Suprapubic skin (tissue), 4 donors: ENCODE data around the gene GRK5. TPM values are rescaled to one million over a fixed set of nuclear protein-coding genes. Genes with fewer than 3 reads are reported as not detected.

ENCODE experiments used
- DNase-seq, 2 donors: peaks; one replicate each; pipeline ENCODE4 v3.0.0-alpha.2; 2019; ENCODE audit warnings: low spot score in 2 of 2
- H3K27ac ChIP-seq: fragments of 200-600 bp; sonication (generic); one replicate; pipeline ENCODE4 v1.5.1; 2019
- H3K27me3 ChIP-seq: fragments of 200-600 bp; sonication (generic); one replicate; pipeline ENCODE4 v1.5.1; 2019
- H3K36me3 ChIP-seq: fragments of 200-600 bp; sonication (generic); one replicate; pipeline ENCODE4 v1.5.1; 2019
- H3K4me1 ChIP-seq: fragments of 200-600 bp; sonication (generic); one replicate; pipeline ENCODE4 v1.5.1; 2019
- H3K4me3 ChIP-seq: fragments of 200-600 bp; sonication (generic); one replicate; pipeline ENCODE4 v1.5.1; 2019; ENCODE audit warnings: mild to moderate bottlenecking
- H3K9me3 ChIP-seq: fragments of 200-600 bp; sonication (generic); one replicate; pipeline ENCODE4 v1.5.1; 2019
- EP300 ChIP-seq: sonication (generic); formaldehyde crosslinking; IDR thresholded peaks from one replicate; pipeline ENCODE4 v1.6.1; 2017; ENCODE audit warnings: antibody characterized with exemption
- POLR2A ChIP-seq, 2 donors: fragments of 450-650 bp; IDR thresholded peaks; one replicate each; pipeline ENCODE4 v1.6.1; 2017; ENCODE audit warnings: antibody characterized with exemption in 2 of 2, mild to moderate bottlenecking in 2 of 2, moderate library complexity in 2 of 2
- POLR2AphosphoS5 ChIP-seq, 3 donors: sonication (generic); formaldehyde crosslinking; IDR thresholded peaks; one replicate each; pipeline ENCODE4 v1.6.1; 2017; ENCODE audit warnings: antibody characterized with exemption in 3 of 3
- WGBS: methylation state at CpG from one replicate; pipeline ENCODE4 v1.1.5; 2018; 5-methylcytosine and 5-hydroxymethylcytosine counted together
- total RNA-seq, 4 donors: library from RNA; depleted of rRNA; stranded (reverse); fragments of >200 nt; gene quantifications; one replicate each; pipeline ENCODE4 v1.1.0, GENCODE V29; 2016
- TF ChIP-seq, protein P1 (sequence below), 2 donors: fragments of 200-600 bp in 1 of 2; fragments of 450-650 bp in 1 of 2; sonication (generic) in 1 of 2; IDR thresholded peaks; one replicate each; pipeline ENCODE4 v1.5.1; 2016 to 2019; ENCODE audit warnings: antibody characterized with exemption in 2 of 2, mild to moderate bottlenecking in 1 of 2, moderate library complexity in 1 of 2

GRK5 gene
- total RNA-seq, 4 donors from 2014 or later: 4.8 to 9.0 (median 6.7) TPM

DNA sequence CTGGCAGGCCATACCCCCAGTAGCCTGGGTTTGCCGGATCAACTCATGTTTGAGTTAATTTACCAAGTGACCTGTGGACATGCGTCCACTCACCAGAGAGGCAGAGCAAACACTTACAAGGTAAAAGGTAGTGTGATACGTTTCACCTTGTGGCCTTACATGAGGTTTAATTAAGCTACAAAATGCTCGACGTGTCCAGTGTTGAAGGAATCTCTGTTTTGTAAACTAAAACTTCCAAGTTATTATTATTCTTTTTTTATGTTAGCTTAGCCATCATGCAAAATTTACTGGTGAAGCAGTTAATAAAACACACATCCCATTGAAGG, 292.3 kb downstream of the GRK5 start:
- H3K4me3 ChIP-seq: no peak overlapping the region
- no peak for DNase-seq
- no peaks in the 10 kb centered on the region for H3K36me3 ChIP-seq
- TF ChIP-seq POLR2AphosphoS5 (IDR thresholded peaks at IDR 0.05): no peak
- TF ChIP-seq, protein P1, sequence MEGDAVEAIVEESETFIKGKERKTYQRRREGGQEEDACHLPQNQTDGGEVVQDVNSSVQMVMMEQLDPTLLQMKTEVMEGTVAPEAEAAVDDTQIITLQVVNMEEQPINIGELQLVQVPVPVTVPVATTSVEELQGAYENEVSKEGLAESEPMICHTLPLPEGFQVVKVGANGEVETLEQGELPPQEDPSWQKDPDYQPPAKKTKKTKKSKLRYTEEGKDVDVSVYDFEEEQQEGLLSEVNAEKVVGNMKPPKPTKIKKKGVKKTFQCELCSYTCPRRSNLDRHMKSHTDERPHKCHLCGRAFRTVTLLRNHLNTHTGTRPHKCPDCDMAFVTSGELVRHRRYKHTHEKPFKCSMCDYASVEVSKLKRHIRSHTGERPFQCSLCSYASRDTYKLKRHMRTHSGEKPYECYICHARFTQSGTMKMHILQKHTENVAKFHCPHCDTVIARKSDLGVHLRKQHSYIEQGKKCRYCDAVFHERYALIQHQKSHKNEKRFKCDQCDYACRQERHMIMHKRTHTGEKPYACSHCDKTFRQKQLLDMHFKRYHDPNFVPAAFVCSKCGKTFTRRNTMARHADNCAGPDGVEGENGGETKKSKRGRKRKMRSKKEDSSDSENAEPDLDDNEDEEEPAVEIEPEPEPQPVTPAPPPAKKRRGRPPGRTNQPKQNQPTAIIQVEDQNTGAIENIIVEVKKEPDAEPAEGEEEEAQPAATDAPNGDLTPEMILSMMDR (IDR thresholded peaks at IDR 0.05): no peak
- TF ChIP-seq POLR2A (IDR thresholded peaks at IDR 0.05): no peak
- TF ChIP-seq EP300: no peak
- no peaks in the 10 kb centered on the region for H3K27me3 ChIP-seq
- no peaks in the 10 kb centered on the region for H3K9me3 ChIP-seq
- no peak overlapping the region for H3K27ac ChIP-seq
- H3K4me1 ChIP-seq: peaks cover 3% of the 10 kb centered on the region
- 92% methylated on average over 5 of the region's 5 CpGs for WGBS

DNA sequence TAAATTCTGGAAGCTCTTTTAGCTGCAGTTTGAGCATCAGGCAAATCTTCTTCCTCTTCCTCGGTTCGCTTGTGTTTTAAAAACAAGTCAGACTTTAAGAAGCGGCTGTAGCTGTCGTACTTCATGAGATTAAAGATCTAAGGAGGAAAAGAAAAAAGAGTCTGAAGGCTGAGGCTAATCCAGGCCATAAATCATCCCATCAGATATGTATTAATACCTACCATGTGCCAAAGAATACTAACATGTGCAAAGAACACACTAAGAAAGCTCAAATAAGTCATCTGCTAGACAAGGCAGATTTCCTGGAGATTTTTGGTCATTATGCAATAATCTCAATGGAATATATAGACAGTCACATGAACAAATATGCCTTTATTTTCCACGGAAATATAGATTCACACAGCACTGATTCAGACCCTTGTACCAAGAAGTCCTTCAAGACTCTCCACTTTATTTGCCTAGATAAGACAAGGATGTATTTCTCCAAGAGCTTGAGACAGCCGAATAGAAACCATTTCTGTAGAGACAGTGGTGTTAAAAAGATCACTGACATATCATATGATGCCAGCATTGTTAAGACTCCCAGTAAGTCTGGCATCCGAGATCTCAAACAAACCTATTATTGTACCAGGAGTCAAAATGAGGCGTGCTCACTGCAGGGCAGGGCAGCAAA, 292.9 kb downstream of the GRK5 start:
- Histone ChIP-seq H3K36me3 (no peaks in the 10 kb centered on the region), H3K27me3 (no peaks in the 10 kb centered on the region), H3K9me3 (no peaks in the 10 kb centered on the region), H3K27ac (no peak overlapping the region), H3K4me1 (peaks cover under 1% of the 10 kb centered on the region), H3K4me3 (no peak overlapping the region)
- WGBS: 60% methylated on average over 8 of the region's 8 CpGs
- TF ChIP-seq POLR2AphosphoS5 (IDR thresholded peaks at IDR 0.05): no peak
- no peak for TF ChIP-seq POLR2A (IDR thresholded peaks at IDR 0.05)
- TF ChIP-seq EP300: no peak
- TF ChIP-seq, protein P1 (IDR thresholded peaks at IDR 0.05): no peak
- no peak for DNase-seq

DNA sequence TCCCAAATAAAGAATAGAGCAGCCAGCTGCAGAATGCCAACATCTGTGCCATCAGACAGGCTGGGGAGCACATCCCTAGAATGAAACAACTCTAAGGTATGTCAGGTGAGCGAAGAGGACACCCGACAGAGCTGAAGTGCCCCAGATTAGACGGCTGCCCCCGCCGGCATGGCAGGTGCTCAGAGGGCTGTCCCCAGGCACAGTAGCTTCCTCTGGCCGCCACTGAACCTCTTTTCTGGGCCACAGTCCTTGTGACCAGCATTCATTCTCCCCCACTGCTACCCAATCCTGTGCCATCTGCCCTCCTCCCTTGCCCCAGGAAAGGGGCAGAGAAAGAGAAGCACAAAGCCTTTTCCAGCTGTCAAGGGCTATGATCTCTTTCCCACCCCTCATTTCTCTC, 293.4 kb downstream of the GRK5 start:
- H3K4me1 ChIP-seq: peaks cover 6% of the 10 kb centered on the region
- no peak for TF ChIP-seq POLR2A (IDR thresholded peaks at IDR 0.05)
- TF ChIP-seq, protein P1 (IDR thresholded peaks at IDR 0.05): no peak
- no peak for TF ChIP-seq EP300
- no peak for TF ChIP-seq POLR2AphosphoS5 (IDR thresholded peaks at IDR 0.05)
- H3K9me3 ChIP-seq: no peaks in the 10 kb centered on the region
- no peaks in the 10 kb centered on the region for H3K36me3 ChIP-seq
- no peak overlapping the region for H3K27ac ChIP-seq
- 53% methylated on average over 6 of the region's 6 CpGs for WGBS
- DNase-seq: no peak
- H3K4me3 ChIP-seq: no peak overlapping the region
- H3K27me3 ChIP-seq: no peaks in the 10 kb centered on the region

DNA sequence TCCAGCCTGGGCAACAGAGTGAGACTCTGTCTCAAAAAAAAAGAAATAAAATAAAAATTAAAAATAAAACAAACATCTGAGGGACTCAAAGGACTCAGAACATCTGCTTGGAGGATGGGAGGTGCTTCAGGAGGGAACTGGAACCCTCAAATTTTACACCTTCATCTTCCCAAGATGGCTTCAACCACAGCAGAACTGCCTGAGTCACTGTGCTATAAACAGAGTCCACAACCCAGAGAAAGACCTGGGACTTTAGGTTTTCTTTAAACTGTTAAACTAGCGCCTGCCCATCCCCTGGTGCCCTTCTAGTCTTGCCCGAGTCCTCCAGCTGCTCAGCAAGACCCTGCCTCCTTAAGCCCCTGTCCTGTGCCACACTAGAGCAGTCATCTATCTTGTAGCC, 294.3 kb downstream of the GRK5 start:
- WGBS: 100% methylated on average over 2 of the region's 2 CpGs
- Histone ChIP-seq H3K27ac (no peak overlapping the region), H3K4me1 (peaks cover 7% of the 10 kb centered on the region), H3K4me3 (no peak overlapping the region), H3K9me3 (no peaks in the 10 kb centered on the region), H3K27me3 (no peaks in the 10 kb centered on the region), H3K36me3 (no peaks in the 10 kb centered on the region)
- TF ChIP-seq POLR2AphosphoS5 (IDR thresholded peaks at IDR 0.05): no peak
- TF ChIP-seq, protein P1 (IDR thresholded peaks at IDR 0.05): no peak
- no peak for TF ChIP-seq POLR2A (IDR thresholded peaks at IDR 0.05)
- TF ChIP-seq EP300: no peak
- DNase-seq: no peak

DNA sequence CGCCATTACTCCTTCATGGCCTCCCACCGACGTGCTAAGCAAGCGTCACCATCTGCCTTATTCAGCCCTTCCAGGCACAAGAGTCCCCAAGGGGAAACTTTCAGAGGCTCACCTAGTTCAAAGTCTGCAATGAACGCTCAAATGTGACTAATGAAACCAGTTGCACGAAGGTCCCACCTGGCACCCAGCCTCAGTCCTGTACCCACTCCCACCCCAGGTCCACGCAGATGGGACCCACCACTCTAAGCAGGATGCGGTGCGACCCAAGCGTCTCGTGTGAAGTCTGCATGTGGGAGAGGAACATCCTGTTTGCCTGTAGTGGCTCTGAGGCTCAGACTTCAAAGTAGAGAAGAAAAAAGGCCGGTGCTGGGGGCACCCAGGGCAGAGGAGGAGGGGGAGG, 294.8 kb downstream of the GRK5 start:
- H3K4me1 ChIP-seq: peaks cover 7% of the 10 kb centered on the region
- no peak for TF ChIP-seq POLR2AphosphoS5 (IDR thresholded peaks at IDR 0.05)
- TF ChIP-seq EP300: no peak
- TF ChIP-seq, protein P1 (IDR thresholded peaks at IDR 0.05): no peak
- TF ChIP-seq POLR2A (IDR thresholded peaks at IDR 0.05): no peak
- H3K27me3 ChIP-seq: no peaks in the 10 kb centered on the region
- H3K27ac ChIP-seq: no peak overlapping the region
- no peak for DNase-seq
- 75% methylated on average over 12 of the region's 12 CpGs for WGBS
- no peak overlapping the region for H3K4me3 ChIP-seq
- H3K36me3 ChIP-seq: no peaks in the 10 kb centered on the region
- H3K9me3 ChIP-seq: no peaks in the 10 kb centered on the region
